ENCODE results near the gene ADCY5. TPM values are rescaled to one million over a fixed set of nuclear protein-coding genes. Genes with fewer than 3 reads are reported as not detected.
A peak's percentile ranks its signal among the peaks of the same experiment; 100 is the strongest.

The ADCY5 gene
- total RNA-seq, 2 donors from 2014 or later: 3.9 to 5.2 TPM

DNA sequence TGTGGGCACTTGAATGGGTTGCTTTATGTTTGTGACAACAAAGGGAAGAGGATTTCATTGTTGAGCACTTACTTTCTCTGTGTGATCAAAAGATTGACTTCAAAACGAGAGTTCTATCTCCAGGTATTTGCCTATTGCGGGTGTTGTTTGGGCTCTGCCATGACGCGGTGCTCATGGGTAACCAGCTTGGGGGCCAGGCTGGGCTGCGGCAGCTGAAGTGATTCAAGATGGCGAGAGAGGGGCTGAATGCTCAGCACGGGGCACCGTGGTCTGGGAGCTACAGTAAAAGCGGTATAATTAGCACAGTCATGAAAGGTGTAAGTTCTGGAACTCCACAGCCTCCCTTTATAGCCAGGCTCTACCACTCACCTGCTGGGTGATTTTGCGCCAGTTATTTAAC, 31.0 kb upstream of the ADCY5 start:
- Mint-ChIP-seq H3K4me1 (peaks cover 9% of the 10 kb centered on the region), H3K27me3 (ENCODE audit: insufficient read depth) (peaks cover 10% of the 10 kb centered on the region), H3K27ac (no peak overlapping the region), H3K9me3 (no peaks in the 10 kb centered on the region), H3K36me3 (ENCODE audit: low read depth) (no peaks in the 10 kb centered on the region), H3K4me3 (no peak overlapping the region)
- no peak overlapping the region for H3K9ac ChIP-seq (ENCODE audit: extremely low read depth, low read length, poor library complexity, severe bottlenecking)
- DNase-seq: no peak
- H3K27ac ChIP-seq (ENCODE audit: low read depth, low read length): no peak overlapping the region
- TF ChIP-seq, protein P1, sequence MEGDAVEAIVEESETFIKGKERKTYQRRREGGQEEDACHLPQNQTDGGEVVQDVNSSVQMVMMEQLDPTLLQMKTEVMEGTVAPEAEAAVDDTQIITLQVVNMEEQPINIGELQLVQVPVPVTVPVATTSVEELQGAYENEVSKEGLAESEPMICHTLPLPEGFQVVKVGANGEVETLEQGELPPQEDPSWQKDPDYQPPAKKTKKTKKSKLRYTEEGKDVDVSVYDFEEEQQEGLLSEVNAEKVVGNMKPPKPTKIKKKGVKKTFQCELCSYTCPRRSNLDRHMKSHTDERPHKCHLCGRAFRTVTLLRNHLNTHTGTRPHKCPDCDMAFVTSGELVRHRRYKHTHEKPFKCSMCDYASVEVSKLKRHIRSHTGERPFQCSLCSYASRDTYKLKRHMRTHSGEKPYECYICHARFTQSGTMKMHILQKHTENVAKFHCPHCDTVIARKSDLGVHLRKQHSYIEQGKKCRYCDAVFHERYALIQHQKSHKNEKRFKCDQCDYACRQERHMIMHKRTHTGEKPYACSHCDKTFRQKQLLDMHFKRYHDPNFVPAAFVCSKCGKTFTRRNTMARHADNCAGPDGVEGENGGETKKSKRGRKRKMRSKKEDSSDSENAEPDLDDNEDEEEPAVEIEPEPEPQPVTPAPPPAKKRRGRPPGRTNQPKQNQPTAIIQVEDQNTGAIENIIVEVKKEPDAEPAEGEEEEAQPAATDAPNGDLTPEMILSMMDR (conservative IDR thresholded peaks at IDR 0.05): no peak
- H3K9me3 ChIP-seq (ENCODE audit: control insufficient read depth, low read length): no peaks in the 10 kb centered on the region
- H3K36me3 ChIP-seq (ENCODE audit: control insufficient read depth, insufficient read depth, low read length): no peaks in the 10 kb centered on the region
- no peaks in the 10 kb centered on the region for H3K27me3 ChIP-seq (ENCODE audit: control insufficient read depth, insufficient read depth, low read length, poor library complexity, severe bottlenecking)
- H3K4me1 ChIP-seq (ENCODE audit: control insufficient read depth, insufficient read depth, low read length): no peaks in the 10 kb centered on the region
- no peak overlapping the region for H3K4me3 ChIP-seq (ENCODE audit: low read length)
- WGBS, 2 experiments (ENCODE audit: insufficient coverage in 1 of 2, insufficient read length in 1 of 2): 92 to 96% methylated on average over 10 of the region's 10 CpGs

DNA sequence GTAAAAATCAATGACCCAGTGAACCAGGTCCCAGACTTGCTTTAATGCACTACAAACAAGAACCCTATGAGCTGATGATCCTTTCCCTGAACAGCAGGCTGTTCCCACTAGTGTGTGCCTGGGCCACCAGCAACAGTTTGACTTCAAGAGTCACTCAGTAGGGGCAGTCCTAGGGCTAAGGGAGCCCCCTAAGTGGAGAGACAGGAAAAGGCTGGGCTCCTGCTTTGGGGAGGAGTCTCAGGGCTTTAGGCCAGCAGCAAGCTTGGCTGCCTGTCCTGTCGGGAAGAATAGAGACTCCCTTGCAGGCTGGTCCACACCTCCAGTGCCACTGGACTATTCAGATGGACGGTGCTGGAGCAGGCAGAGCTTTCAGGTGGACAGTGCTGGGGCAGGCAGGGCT, 29.4 kb upstream of the ADCY5 start:
- H3K36me3 Mint-ChIP-seq (ENCODE audit: low read depth): no peaks in the 10 kb centered on the region
- 42% methylated on average over 2 of the region's 2 CpGs; no CpG with 5 or more reads in 1 of the 2 experiments for WGBS, 2 experiments (ENCODE audit: insufficient coverage in 1 of 2, insufficient read length in 1 of 2)

DNA sequence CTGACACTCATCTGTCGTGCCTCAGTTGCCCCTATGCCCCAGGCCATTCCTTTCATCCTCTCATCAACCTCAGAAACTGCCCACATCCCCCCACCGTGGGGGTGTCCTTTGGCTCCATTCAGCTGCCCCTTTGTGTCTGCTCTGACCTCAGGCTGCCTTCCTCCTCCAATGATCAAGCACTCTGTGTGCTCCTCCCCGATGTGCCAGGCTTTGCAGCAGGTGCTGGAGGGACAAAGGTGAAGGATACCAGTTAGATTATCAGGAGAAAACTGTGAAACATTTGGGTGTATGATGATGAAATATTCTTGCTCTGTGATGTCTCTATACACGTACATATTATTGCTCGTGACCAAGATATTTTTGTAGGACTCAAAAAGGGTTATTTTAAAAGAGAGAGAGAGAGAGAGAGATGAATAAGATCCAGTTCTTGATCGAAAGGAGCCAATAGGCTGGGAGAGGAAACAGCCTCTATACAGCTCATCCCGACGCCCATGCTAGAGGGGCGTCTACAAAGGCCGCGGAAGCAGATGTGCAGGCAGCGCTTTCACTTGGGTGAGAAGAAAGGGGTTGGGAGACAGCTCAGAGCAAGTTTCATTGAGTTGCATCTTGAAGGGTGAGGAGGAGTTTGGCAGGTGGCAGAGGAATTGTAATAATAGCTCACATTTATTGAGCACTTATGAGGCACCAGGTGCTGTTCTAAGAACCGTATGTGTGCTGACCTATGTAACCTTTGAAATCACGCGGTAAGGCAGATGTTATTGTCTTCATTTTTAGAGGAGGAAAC, 28.3 kb upstream of the ADCY5 start:
- no peaks in the 10 kb centered on the region for H3K36me3 Mint-ChIP-seq (ENCODE audit: low read depth)
- Histone ChIP-seq H3K36me3 (ENCODE audit: control insufficient read depth, insufficient read depth, low read length) (no peaks in the 10 kb centered on the region), H3K9me3 (ENCODE audit: control insufficient read depth, low read length) (no peaks in the 10 kb centered on the region), H3K27ac (ENCODE audit: low read depth, low read length) (no peak overlapping the region), H3K4me1 (ENCODE audit: control insufficient read depth, insufficient read depth, low read length) (no peaks in the 10 kb centered on the region), H3K4me3 (ENCODE audit: low read length) (no peak overlapping the region), H3K27me3 (ENCODE audit: control insufficient read depth, insufficient read depth, low read length, poor library complexity, severe bottlenecking) (no peaks in the 10 kb centered on the region), H3K9ac (ENCODE audit: extremely low read depth, low read length, poor library complexity, severe bottlenecking) (no peak overlapping the region)
- H3K4me1 Mint-ChIP-seq: peaks cover 12% of the 10 kb centered on the region
- no peak for DNase-seq
- peaks cover 9% of the 10 kb centered on the region for H3K27me3 Mint-ChIP-seq (ENCODE audit: insufficient read depth)
- 92 to 95% methylated on average over 12 to 15 of the region's 15 CpGs for WGBS, 2 experiments (ENCODE audit: insufficient coverage in 1 of 2, insufficient read length in 1 of 2)
- no peak overlapping the region for H3K4me3 Mint-ChIP-seq
- no peak overlapping the region for H3K27ac Mint-ChIP-seq
- no peaks in the 10 kb centered on the region for H3K9me3 Mint-ChIP-seq
- TF ChIP-seq, protein P1 (conservative IDR thresholded peaks at IDR 0.05): no peak

More for the DNA sequence above, 29.4 kb upstream of the ADCY5 start:
- Mint-ChIP-seq H3K27ac (no peak overlapping the region), H3K27me3 (ENCODE audit: insufficient read depth) (peaks cover 9% of the 10 kb centered on the region), H3K4me3 (no peak overlapping the region), H3K9me3 (no peaks in the 10 kb centered on the region), H3K4me1 (peaks cover 12% of the 10 kb centered on the region)
- peak; percentile 57 for DNase-seq
- Histone ChIP-seq H3K36me3 (ENCODE audit: control insufficient read depth, insufficient read depth, low read length) (no peaks in the 10 kb centered on the region), H3K4me3 (ENCODE audit: low read length) (no peak overlapping the region), H3K27me3 (ENCODE audit: control insufficient read depth, insufficient read depth, low read length, poor library complexity, severe bottlenecking) (no peaks in the 10 kb centered on the region), H3K9ac (ENCODE audit: extremely low read depth, low read length, poor library complexity, severe bottlenecking) (no peak overlapping the region), H3K4me1 (ENCODE audit: control insufficient read depth, insufficient read depth, low read length) (no peaks in the 10 kb centered on the region), H3K9me3 (ENCODE audit: control insufficient read depth, low read length) (no peaks in the 10 kb centered on the region), H3K27ac (ENCODE audit: low read depth, low read length) (no peak overlapping the region)
- TF ChIP-seq, protein P1 (conservative IDR thresholded peaks at IDR 0.05): no peak
